HL-60 (cell line): ENCODE results near the gene OTOF.

Experiments used
- DNase-seq, 2 experiments: peaks; one replicate each; pipeline ENCODE4 v3.0.0-alpha.2; 2010 to 2020; ENCODE audit warnings: low read depth in 1 of 2, low spot score in 1 of 2
- H3K27ac ChIP-seq: fragments of 250-450 bp; sonication (Bioruptor Pico); replicated peaks from 2 replicates; pipeline ENCODE4 v1.5.1; 2020; ENCODE audit warnings: mild to moderate bottlenecking, moderate library complexity
- H3K27me3 ChIP-seq: fragments of 250-450 bp; sonication (Bioruptor Pico); 2 replicates; pipeline ENCODE4 v1.5.1; 2021; ENCODE audit warnings: mild to moderate bottlenecking, moderate library complexity; ENCODE audit not compliant: insufficient read depth, poor library complexity, severe bottlenecking
- H3K4me3 ChIP-seq: replicated peaks from 2 replicates; pipeline ENCODE4 v1.5.1; 2011; ENCODE audit warnings: mild to moderate bottlenecking, control low read depth, low read length; ENCODE audit not compliant: insufficient read depth
- CTCF ChIP-seq: IDR thresholded peaks from one replicate; pipeline ENCODE4 v1.5.1; 2011; ENCODE audit warnings: low read length, control low read depth, inconsistent platforms; ENCODE audit not compliant: insufficient read depth
- GABPA ChIP-seq: IDR thresholded peaks from 2 replicates; pipeline ENCODE4 v1.6.1; 2012; ENCODE audit warnings: low read depth
- POLR2AphosphoS5 ChIP-seq: IDR thresholded peaks from 2 replicates; pipeline ENCODE4 v1.6.1; 2012; ENCODE audit warnings: low read depth
- REST ChIP-seq: IDR thresholded peaks from 2 replicates; pipeline ENCODE4 v1.6.1; 2012; ENCODE audit warnings: low read depth; ENCODE audit not compliant: insufficient replicate concordance
- SPI1 ChIP-seq: IDR thresholded peaks from 2 replicates; pipeline ENCODE4 v1.6.1; 2012; ENCODE audit warnings: low read depth, mild to moderate bottlenecking, borderline replicate concordance

Gene OTOF

GRCh38 chr2:26450031-26450635 is 27.8 kb downstream of the OTOF start:
- Histone ChIP-seq H3K4me3 (no peak overlapping the region), H3K27ac (no peak overlapping the region), H3K27me3 (no peaks in the 10 kb centered on the region)
- no peak for DNase-seq
- no peak for TF ChIP-seq GABPA
- no peak for TF ChIP-seq SPI1
- TF ChIP-seq REST, result no peak
- no peak for TF ChIP-seq CTCF
- no peak for TF ChIP-seq POLR2AphosphoS5

- no peak for DNase-seq
- no peak overlapping the region for H3K4me3 ChIP-seq
- TF ChIP-seq GABPA, result no peak
- TF ChIP-seq SPI1, result no peak
- TF ChIP-seq REST, result no peak
- TF ChIP-seq POLR2AphosphoS5, result no peak
- H3K27me3 ChIP-seq, result no peaks in the 10 kb centered on the region
- H3K27ac ChIP-seq, result no peak overlapping the region
Measured at GRCh38 chr2:26449278-26450030, 28.5 kb downstream of the OTOF start.

- TF ChIP-seq REST (no peak), CTCF (no peak), GABPA (no peak), POLR2AphosphoS5 (no peak), SPI1 (no peak)
Measured at GRCh38 chr2:26448651-26449050, 29.3 kb downstream of the OTOF start.

More at GRCh38 chr2:26448651-26449050, 29.3 kb downstream of the OTOF start:
- DNase-seq, result no peak
- Histone ChIP-seq H3K27me3 (no peaks in the 10 kb centered on the region), H3K4me3 (no peak overlapping the region), H3K27ac (no peak overlapping the region)
